OCI-LY7 (cell line): Measurements from ENCODE around the gene TAF1L. TPM values are rescaled to one million over a fixed set of nuclear protein-coding genes. Genes with fewer than 3 reads are reported as not detected.

ENCODE experiments used
- BruUV-seq: library from RNA; stranded (reverse); fragments of 400-500 nt; replicated peaks from 2 replicates; lab custom pipeline; 2021; lab: Mats Ljungman, UMichigan
- CTCF ChIA-PET: fragments of 300-600 bp; sonication (Branson Sonifier 250); formaldehyde crosslinking; loops from one replicate; lab custom pipeline; 2022; ENCODE audit warnings: antibody characterized with exemption; ENCODE audit not compliant: unreplicated experiment; lab: Charles Lee
- POLR2A ChIA-PET: fragments of 300-600 bp; sonication (Branson Sonifier 250); formaldehyde crosslinking; loops from one replicate; lab custom pipeline; 2022; ENCODE audit warnings: antibody characterized with exemption; lab: Charles Lee
- DNase-seq: peaks from one replicate; pipeline ENCODE4 v3.0.0-alpha.2; 2015; ENCODE audit warnings: low spot score
- H2AFZ ChIP-seq: fragments of 200-600 bp; sonication (generic), shearing (Covaris generic); 2 replicates; pipeline ENCODE4 v1.6.1; 2014; ENCODE audit warnings: mild to moderate bottlenecking, antibody characterized with exemption, low read length, moderate library complexity
- H3K27ac ChIP-seq: fragments of 200-600 bp; sonication (generic); 2 replicates; pipeline ENCODE4 v1.5.1; 2014; ENCODE audit warnings: mixed run types, low read depth, mild to moderate bottlenecking, moderate library complexity, low read length, inconsistent platforms; ENCODE audit not compliant: poor library complexity, severe bottlenecking
- H3K36me3 ChIP-seq: fragments of 200-600 bp; sonication (generic); 2 replicates; pipeline ENCODE4 v1.6.1; 2014; ENCODE audit warnings: mild to moderate bottlenecking, antibody characterized with exemption, low read length, moderate library complexity, mixed read lengths; ENCODE audit not compliant: insufficient read depth
- H3K4me1 ChIP-seq: fragments of 200-600 bp; sonication (generic); 2 replicates; pipeline ENCODE4 v1.5.1; 2014; ENCODE audit warnings: mild to moderate bottlenecking, low read length; ENCODE audit not compliant: insufficient read depth, poor library complexity, severe bottlenecking
- H3K4me2 ChIP-seq: fragments of 200-600 bp; sonication (generic); 2 replicates; pipeline ENCODE4 v1.6.1; 2014; ENCODE audit warnings: mild to moderate bottlenecking, low read length
- H3K4me3 ChIP-seq: fragments of 200-600 bp; sonication (generic); 2 replicates; pipeline ENCODE4 v1.5.1; 2014; ENCODE audit warnings: mild to moderate bottlenecking, low read depth, low read length; ENCODE audit not compliant: poor library complexity, severe bottlenecking
- H3K79me2 ChIP-seq: fragments of 200-600 bp; sonication (generic); 2 replicates; pipeline ENCODE4 v1.6.1; 2016; ENCODE audit warnings: low read depth, mild to moderate bottlenecking, low read length, moderate library complexity, mixed read lengths; ENCODE audit not compliant: insufficient read depth
- H3K9me2 ChIP-seq: fragments of 200-600 bp; sonication (generic); 2 replicates; pipeline ENCODE4 v1.6.1; 2016; ENCODE audit warnings: mild to moderate bottlenecking, low read length, mixed read lengths; ENCODE audit not compliant: insufficient read depth
- H3K9me3 ChIP-seq: fragments of 200-600 bp; sonication (generic); 2 replicates; pipeline ENCODE4 v1.6.1; 2014; ENCODE audit warnings: mild to moderate bottlenecking, mixed run types, low read length, mixed read lengths
- H4K20me1 ChIP-seq: fragments of 200-600 bp; sonication (generic); 2 replicates; pipeline ENCODE4 v1.6.1; 2014; ENCODE audit warnings: mild to moderate bottlenecking, antibody characterized with exemption, low read length, moderate library complexity, mixed read lengths; ENCODE audit not compliant: insufficient read depth
- EZH2phosphoT487 ChIP-seq: fragments of 200-600 bp; sonication (generic); IDR thresholded peaks from 2 replicates; pipeline ENCODE4 v1.6.1; 2018; ENCODE audit warnings: low read depth, borderline replicate concordance, mild to moderate bottlenecking, mixed run types, antibody characterized with exemption, low read length, moderate library complexity, mixed read lengths
- intact Hi-C: fragments of 100-400 bp; cut with micrococcal nuclease; formaldehyde crosslinking; loops from one replicate; pipeline ENCODE4 v1.10.0; 2022; ENCODE audit not compliant: unreplicated experiment
- total RNA-seq, 2 experiments: library from RNA; depleted of rRNA in 1 of 2; stranded (reverse); fragments of >200 nt in 1 of 2; shearing (Covaris generic) in 1 of 2; gene quantifications; 2 replicates each; pipeline ENCODE4 v1.2.3, GENCODE V29; 2014 to 2022
- TF ChIP-seq, protein P1 (sequence below): fragments of 200-600 bp; sonication (generic); conservative IDR thresholded peaks from 2 replicates; pipeline ENCODE4 v1.5.1; 2014; ENCODE audit warnings: mild to moderate bottlenecking, antibody characterized with exemption, low read length, moderate library complexity, mixed read lengths

The TAF1L gene
- total RNA-seq, 2 experiments from 2014 or later, result 0.06 TPM; not detected in 1

DNA sequence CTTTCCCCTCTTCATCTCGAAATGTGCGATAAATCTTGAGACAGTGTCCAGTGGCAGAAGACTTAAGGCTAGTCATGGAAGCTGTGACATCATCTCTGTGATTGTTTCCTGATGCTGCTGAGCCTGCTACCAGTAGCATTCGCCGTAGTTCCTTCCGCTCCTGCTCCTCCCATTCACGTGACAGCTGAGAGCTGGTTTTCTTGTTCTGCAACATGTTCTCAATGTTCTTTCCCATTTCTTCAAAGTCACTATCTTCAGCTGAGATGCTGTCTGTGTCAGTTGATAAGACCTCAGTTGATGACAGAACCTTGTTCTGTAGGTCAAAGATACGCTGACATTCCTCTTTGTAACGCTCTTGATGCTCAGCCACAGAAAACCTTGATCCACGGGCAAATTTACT, 3.5 kb downstream of the TAF1L start:
- intact Hi-C loops, result no loop called here
- Histone ChIP-seq H3K36me3 (no peaks in the 10 kb centered on the region), H4K20me1 (no peaks in the 10 kb centered on the region), H3K9me3 (no peaks in the 10 kb centered on the region), H3K9me2 (no peaks in the 10 kb centered on the region), H3K79me2 (no peaks in the 10 kb centered on the region), H3K4me1 (no peaks in the 10 kb centered on the region), H3K4me3 (no peak overlapping the region), H3K27ac (no peak overlapping the region), H3K4me2 (no peak overlapping the region), H2AFZ (no peak overlapping the region)
- no TSS peak for BruUV-seq
- TF ChIP-seq, protein P1, sequence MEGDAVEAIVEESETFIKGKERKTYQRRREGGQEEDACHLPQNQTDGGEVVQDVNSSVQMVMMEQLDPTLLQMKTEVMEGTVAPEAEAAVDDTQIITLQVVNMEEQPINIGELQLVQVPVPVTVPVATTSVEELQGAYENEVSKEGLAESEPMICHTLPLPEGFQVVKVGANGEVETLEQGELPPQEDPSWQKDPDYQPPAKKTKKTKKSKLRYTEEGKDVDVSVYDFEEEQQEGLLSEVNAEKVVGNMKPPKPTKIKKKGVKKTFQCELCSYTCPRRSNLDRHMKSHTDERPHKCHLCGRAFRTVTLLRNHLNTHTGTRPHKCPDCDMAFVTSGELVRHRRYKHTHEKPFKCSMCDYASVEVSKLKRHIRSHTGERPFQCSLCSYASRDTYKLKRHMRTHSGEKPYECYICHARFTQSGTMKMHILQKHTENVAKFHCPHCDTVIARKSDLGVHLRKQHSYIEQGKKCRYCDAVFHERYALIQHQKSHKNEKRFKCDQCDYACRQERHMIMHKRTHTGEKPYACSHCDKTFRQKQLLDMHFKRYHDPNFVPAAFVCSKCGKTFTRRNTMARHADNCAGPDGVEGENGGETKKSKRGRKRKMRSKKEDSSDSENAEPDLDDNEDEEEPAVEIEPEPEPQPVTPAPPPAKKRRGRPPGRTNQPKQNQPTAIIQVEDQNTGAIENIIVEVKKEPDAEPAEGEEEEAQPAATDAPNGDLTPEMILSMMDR, result no peak
- no peak for TF ChIP-seq EZH2phosphoT487
- no peak for DNase-seq
- ChIA-PET POLR2A (interaction anchor here (0.9 kb wide), 1 partner anchor 10 kb away, joined by 3 read pairs; no protein-coding TSS in a partner anchor), CTCF (no interaction called here)

DNA sequence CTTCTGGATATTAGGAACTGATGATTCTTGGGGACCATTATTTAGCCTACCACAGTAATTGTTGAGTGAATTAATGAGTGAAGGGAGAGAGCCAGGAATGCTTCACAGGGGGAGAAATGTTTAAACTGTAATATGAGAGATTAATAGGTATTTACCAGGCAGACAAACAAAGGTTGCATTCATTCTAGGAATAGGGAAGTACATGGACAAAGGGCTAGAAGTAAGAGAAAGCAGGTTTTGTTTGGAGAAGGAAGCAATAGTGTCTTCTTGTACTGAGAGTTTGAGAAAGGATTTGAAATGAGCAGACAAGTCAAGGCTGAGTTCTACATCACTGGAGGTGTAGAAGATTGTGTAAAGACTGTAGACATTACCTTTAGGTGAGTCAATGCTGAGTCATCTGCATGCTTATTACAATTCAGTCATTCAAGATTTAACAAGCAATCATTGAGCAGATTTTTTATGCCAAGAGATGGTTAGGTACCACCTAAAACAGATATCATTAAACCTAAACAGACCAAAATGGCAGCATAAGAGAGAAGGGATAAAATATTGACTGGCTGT, 8.0 kb downstream of the TAF1L start:
- no peak overlapping the region for H3K4me2 ChIP-seq

DNA sequence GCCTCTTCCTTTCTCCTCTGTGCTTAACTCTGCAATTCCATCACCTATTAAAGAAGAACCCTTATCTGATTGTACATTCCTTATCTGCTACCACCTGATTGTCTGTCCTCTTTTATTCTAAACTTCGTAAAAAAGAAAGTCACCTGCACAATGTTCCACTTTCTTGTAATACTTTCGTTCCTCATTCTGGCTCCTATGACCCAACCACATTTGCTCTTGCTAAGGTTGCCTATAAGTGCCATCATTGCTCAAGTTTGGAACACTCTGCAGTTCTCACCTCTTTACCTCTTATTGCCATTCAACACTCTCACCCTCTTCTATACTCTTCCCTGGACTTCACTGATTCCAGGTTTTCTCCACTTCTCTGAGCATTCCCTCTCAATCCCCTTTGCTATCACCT, 10.1 kb downstream of the TAF1L start:
- Histone ChIP-seq H3K9me2 (no peaks in the 10 kb centered on the region), H3K27ac (no peak overlapping the region), H3K4me1 (no peaks in the 10 kb centered on the region), H3K36me3 (no peaks in the 10 kb centered on the region), H2AFZ (no peak overlapping the region), H3K79me2 (no peaks in the 10 kb centered on the region), H3K4me3 (no peak overlapping the region), H4K20me1 (no peaks in the 10 kb centered on the region), H3K9me3 (no peaks in the 10 kb centered on the region), H3K4me2 (no peak overlapping the region)
- no TSS peak for BruUV-seq
- CTCF ChIA-PET, result no interaction called here
- POLR2A ChIA-PET, result no interaction called here
- intact Hi-C loops, result no loop called here
- no peak for DNase-seq
- no peak for TF ChIP-seq EZH2phosphoT487

More for the DNA sequence above, 8.0 kb downstream of the TAF1L start:
- no peak overlapping the region for H3K4me3 ChIP-seq
- H2AFZ ChIP-seq, result no peak overlapping the region
- intact Hi-C loops, result no loop called here
- TF ChIP-seq, protein P1, result no peak
- TF ChIP-seq EZH2phosphoT487, result no peak
- BruUV-seq, result no TSS peak
- no peak overlapping the region for H3K27ac ChIP-seq
- ChIA-PET POLR2A (no interaction called here), CTCF (no interaction called here)
- H3K9me2 ChIP-seq, result no peaks in the 10 kb centered on the region
- H3K4me1 ChIP-seq, result no peaks in the 10 kb centered on the region
- H3K9me3 ChIP-seq, result no peaks in the 10 kb centered on the region
- no peaks in the 10 kb centered on the region for H4K20me1 ChIP-seq
- no peak for DNase-seq
- no peaks in the 10 kb centered on the region for H3K36me3 ChIP-seq
- H3K79me2 ChIP-seq, result no peaks in the 10 kb centered on the region
